ENCODE measurements around the gene GPR152.

GPR152 gene

GRCh38 chr11:67452141-67452952, at the start of gene GPR152:
Gene GPR152, minus strand, starts transcription at chr11:67452729. Its CDS starts 5 bp downstream, at chr11:67452724.
- no peak for DNase-seq

GRCh38 chr11:67501854-67502253, 49.3 kb upstream of the GPR152 start:
- no peak for DNase-seq

GRCh38 chr11:67500831-67501715, 48.5 kb upstream of the GPR152 start:
- DNase-seq: no peak

GRCh38 chr11:67500484-67500821, 47.9 kb upstream of the GPR152 start:
- no peak for DNase-seq

- no peak for DNase-seq
These were observed 47.4 kb upstream of the GPR152 start for GRCh38 chr11:67499808-67500483.

GRCh38 chr11:67498544-67498972, 46.0 kb upstream of the GPR152 start:
- no peak for DNase-seq

GRCh38 chr11:67497656-67498291, 45.2 kb upstream of the GPR152 start:
- no peak for DNase-seq

- no peak for DNase-seq
These were observed 43.6 kb upstream of the GPR152 start for GRCh38 chr11:67496113-67496512.

GRCh38 chr11:67495234-67496005, 42.9 kb upstream of the GPR152 start:
- DNase-seq: no peak

- no peak for DNase-seq
These were observed 42.1 kb upstream of the GPR152 start for GRCh38 chr11:67494371-67495233.

GRCh38 chr11:67493548-67494370, 41.2 kb upstream of the GPR152 start:
- DNase-seq: no peak

- DNase-seq: no peak
These were observed 40.4 kb upstream of the GPR152 start for GRCh38 chr11:67492801-67493547.

- no peak for DNase-seq
These were observed 39.7 kb upstream of the GPR152 start for GRCh38 chr11:67492069-67492727.

GRCh38 chr11:67491276-67492068, 38.9 kb upstream of the GPR152 start:
- no peak for DNase-seq

- no peak for DNase-seq
These were observed 38.2 kb upstream of the GPR152 start for GRCh38 chr11:67490727-67491065.

- DNase-seq: no peak
These were observed 37.6 kb upstream of the GPR152 start for GRCh38 chr11:67489885-67490726.
